Activated CD4-positive, alpha-beta T cell treated with anti-CD3 and anti-CD28 coated beads, Interleukin-2, amount 50 U/mL, for 24 hours (primary cell): Measurements from ENCODE around the gene NR6A1.
"Not testable (repeated sequence)": the region's sequence is repeated elsewhere in the genome, so short reads cannot be mapped to it uniquely, and the experiment has no call there.

Experiments used
- DNase-seq, 2 donors: peaks; one replicate each; pipeline ENCODE4 v3.0.0-alpha.2; 2020; ENCODE audit warnings: low read depth in 1 of 2, low spot score in 1 of 2

Gene NR6A1

GRCh38 chr9:124778575-124779367 is 7.7 kb upstream of the NR6A1 start:
- DNase-seq = no peak

DNA sequence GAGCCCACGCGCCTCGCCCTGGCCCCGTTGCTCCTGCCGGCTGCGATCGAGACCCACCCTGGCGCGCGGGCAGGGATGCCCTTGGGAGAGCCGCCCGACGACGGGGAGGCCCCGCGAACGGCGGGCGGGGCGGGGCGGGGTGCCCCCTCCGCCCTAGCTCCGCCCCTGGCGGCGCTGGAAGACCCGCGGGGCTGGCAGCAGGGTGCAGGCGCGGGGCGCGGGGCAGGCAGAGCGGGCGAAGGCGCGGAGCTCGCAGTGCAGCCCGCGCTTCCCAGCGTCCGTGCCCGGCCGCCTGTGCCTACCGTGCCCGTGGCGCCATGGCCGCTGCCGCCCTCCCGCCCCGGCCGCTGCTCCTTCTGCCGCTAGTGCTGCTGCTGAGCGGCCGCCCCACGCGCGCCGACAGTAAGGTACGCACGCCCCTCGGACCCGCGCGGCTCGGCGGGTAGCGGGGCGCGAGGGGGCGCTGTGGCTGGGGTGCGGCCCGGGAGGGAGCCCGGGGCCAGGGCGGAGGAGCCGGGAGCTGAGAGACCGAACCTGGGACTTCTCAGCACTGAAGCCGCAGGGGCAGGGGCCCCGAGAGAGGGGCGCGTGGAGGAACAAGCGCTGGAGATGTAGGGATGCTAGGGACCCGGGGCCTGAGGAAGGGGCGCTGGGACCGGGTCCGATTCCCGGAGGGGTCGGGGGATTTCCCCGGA is 6.0 kb upstream of the NR6A1 start, which contains the start of gene OLFML2A:
Gene OLFML2A, plus strand, starts transcription at position 180 of the 695 bp plus-strand sequence. Its CDS starts 138 bp downstream, at position 318.
- no peak for DNase-seq

GRCh38 chr9:124776618-124776953 is 5.5 kb upstream of the NR6A1 start:
- DNase-seq = no peak

GRCh38 chr9:124774129-124774978 is 3.2 kb upstream of the NR6A1 start:
- peak; percentile 74 to 77 for DNase-seq

DNA sequence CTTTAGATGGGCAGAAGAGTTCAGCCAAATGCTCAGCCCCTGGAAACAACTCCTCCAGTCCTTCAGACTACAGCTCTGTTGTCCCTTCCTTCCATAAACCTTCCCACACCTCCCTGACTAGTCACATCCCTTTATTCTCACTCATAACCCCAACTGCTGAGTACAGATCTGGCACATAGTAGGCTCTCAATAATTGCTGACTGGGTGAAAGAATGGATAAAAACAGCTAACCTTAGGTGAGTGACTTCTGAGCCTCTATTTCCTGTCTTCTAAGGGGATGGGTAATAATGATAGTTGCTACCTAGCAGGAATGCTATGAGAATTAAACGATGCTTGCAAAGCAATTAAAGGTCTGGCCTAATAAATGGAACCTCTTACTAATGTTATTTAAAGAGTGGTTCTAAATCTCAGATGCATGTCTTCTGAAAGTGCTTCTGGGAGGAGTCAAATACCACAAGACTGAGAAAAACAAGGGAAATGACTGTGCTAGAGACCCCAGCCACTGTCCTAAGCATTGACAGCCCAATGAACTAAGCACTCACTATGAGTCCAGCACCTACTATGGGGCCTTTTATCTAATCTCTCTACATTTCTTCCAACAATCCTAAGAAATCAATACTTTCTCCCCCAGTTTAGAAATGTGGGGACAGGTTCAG is 2.5 kb upstream of the NR6A1 start:
- no peak for DNase-seq

DNA sequence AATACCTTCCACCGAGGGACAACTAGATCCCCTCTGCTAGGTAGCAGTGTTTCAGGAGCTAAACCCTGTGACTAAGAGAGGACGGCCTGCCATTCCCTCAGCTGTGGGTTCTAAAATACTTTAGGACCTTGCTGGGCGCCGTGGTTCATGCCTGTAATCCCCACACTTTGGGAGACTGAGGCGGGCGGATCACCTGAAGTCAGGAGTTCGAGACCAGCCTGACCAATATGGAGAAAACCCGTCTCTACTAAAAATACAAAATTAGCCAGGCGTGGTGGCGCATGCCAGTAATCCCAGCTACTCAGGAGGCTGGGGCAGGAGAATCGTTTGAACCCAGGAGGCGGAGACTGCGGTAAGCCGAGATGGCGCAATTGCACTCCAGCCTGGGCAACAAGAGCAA is 1.8 kb upstream of the NR6A1 start:
- not testable (repeated sequence) for DNase-seq

DNA sequence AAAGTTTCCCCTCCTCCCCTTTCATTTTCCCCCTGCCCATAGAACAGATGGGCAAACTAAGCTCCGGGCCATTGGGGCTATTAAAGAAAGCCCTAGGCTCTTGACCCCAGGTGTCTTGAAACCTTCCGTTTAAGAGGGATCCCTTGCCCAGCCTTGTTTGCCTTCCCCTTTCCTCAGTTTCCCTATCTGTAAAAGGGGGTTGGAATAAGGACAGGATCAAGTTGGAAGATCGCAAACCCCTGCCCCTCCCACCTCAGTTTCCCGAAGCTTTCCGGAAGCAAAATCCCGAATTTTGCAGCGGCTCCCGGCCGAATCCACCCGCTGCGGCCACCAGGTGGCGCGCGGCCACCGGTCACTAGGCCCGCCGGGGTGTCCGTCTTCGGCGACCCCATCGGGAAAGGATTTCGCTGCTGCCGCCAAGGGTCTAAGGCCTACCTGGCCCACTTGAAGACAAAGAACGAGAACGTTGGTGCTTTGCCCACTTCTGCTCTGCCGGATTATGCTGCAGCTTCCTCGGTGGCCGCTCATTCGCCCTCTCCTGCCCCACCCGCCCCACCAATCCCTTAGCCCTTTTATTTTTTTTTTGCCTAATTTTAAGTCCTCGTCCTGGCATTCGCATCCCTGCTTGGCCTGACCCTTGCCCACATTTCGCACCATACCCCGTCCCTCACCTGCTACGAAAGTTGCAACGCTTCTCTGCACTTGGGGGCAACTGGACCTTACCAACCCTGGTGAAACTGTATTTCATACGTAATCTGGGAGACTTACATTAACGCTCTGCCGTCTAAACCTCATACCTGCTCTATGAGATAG is 962 bp upstream of the NR6A1 start:
- no peak for DNase-seq

DNA sequence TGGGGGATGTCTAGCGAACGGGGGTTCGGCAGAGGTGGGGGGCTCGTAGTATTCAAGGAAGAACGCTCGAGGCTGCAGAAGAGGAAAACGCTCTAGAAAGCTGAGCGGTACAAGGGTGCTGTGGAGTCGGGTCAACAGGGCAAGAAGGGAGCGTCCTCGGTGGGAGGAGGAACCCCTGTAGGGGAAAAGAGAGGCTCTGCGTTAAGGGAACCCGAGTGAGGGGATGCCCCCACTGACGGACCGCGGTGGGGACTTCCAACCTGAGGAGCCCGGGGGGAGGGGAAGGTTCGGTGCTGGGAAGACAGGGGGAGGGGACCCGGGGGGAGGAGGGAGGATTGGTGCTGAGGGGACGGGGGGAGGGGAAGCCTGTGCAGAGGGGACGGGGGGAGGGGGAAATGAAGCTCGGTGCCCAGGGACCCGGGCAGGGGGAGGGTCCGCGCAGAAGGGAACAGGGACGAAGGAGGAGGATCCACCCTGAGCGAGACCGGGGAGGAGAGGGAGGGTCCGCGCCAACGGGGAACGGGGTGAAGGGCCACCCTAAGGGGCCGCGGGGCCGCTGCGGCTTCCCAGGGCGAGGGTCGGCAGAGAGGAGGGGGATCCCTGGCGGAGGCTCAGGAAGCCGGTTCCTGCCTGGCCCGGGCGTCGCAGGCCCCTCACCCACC is 621 bp downstream of the NR6A1 start:
- no peak for DNase-seq

- no peak for DNase-seq
Observed at GRCh38 chr9:124769549-124770358, 1.4 kb downstream of the NR6A1 start.

- DNase-seq = no peak
Observed at GRCh38 chr9:124768750-124769548, 2.2 kb downstream of the NR6A1 start.

DNA sequence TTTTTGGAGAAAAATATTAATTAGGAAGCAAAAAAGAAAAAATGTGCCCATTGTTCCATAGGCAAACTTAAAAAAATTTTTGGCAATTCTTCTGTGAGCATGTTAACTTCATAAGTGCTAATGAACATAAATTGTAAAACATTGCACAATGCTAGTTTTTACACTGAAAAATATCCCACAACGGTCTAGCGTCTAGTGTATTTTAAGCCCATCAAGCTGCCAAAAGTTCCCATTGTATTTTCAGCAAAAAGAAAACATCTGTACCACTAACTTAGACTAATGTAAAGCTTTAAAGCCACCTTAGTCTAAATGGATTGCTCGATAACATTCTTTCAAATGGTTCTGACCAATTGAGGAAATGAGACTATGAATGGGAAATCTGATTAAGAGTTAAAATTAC is 2.8 kb downstream of the NR6A1 start:
- DNase-seq = no peak

DNA sequence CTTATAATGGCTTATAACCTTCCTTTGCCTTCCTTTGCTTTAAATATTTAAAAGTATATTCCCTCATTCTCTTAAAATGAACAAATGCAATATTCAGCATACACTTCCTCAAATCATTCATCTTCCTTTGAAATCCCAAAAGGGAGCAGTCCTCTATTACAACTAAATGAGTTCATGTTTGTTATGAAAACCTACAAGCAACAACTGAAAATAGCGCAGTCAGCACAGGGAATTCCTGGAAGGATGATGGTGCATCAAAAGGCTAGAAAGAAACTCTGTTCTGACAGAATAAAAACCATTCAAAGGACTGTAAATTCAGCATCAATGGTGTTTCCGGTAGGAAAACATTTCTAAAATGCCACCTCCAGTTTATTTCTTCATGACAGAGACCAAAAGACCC is 3.3 kb downstream of the NR6A1 start:
- no peak for DNase-seq

- DNase-seq = no peak
Observed at GRCh38 chr9:124766815-124767554, 4.1 kb downstream of the NR6A1 start.

- no peak for DNase-seq
Observed at GRCh38 chr9:124766326-124766725, 4.8 kb downstream of the NR6A1 start.

DNA sequence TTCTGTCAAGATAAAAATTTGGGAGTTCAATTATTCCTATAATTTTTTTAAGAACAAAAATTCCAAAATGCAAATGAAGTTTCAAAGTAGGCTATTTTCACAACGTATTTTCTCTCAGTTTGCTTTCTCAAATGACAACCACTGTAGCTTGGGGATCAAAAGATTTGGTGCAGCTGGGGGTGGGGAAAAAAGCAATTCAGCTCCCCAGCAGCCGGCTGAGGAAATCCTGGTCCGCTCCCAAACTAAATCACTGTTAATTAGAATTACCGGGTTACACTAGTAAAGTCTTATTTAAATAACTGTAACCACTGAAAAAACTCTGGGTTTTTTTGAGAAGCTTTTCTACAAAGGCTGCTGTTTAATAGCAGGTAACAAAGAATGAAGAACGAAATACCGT is 5.7 kb downstream of the NR6A1 start:
- no peak for DNase-seq

DNA sequence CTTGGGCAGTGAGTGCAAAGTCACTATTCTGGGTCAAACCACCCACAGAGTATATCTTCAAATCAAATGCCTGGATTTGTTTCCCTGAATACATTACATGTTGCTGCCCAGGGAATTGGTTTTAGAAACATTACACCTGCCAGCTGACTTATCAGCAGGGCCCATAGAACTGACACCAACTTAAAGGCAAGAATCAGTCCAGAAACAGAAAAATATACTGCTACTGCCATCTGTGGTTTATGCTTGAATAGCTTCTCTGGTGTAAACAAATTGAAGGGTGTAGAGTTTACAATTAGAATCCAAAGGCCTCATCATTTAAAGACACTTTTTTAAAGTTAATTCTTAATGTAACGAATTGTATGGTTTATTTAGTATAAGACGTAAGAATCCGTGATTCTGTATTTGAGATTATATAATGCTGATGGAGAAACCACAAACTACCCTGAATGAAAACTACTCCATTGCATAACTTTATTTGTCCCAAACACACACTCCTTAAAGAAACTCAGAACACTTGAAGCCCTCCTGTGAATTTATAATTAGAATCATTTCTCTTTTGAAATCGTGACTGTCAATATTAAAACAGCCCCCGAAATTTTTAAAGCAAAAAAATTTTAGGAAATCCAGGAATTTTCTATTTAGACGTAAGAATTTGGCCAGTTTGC is 6.2 kb downstream of the NR6A1 start:
- no peak for DNase-seq

DNA sequence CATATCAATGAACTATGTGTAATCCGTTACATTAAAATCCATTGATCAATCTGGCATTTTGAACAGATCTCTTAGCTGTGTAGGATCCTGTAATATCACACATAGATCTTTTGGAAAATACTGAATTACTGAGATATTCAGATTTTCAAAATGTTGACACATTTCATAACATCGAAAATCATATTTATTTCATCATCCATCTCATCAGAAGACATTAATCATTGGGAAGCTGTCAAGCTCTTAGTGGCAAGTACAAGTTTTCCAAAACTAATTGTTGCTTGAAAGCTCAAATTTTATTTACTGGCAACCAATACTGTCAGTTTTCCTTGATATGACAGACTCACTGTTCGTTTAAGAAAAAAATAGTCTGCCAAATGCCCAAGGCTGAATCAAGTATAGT is 8.5 kb downstream of the NR6A1 start:
- DNase-seq = no peak
